Measurements from ENCODE around the gene ATG7. TPM values are rescaled to one million over a fixed set of nuclear protein-coding genes. Genes with fewer than 3 reads are reported as not detected.

Gene ATG7
- total RNA-seq, 3 donors from 2014 or later (not counting 1 experiment from before 2014, with no cell fraction given): 55.3 to 72.9 (median 68.6) TPM

DNA sequence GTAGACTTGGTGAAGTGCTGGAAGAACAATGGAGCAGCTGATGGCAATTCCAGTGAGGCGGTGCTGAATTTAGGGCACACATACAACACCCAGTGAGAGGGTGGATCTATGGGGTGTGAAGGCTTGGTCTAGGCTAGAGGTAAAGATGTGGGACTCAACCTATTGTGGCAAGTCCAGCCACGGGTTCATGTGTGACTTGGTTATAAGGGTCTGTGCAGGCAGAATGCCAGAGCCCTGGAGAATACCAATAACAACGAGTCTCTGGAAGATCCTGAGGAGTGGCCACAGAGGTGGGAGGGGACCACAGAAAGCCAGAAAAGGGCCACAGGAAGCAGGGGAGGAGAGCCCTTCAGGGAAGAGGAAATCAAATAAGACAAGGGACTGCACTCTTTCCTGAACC, 316.6 kb downstream of the ATG7 start:
- H3K27me3 ChIP-seq (ENCODE audit: control insufficient read depth, insufficient read depth, low read length): no peaks in the 10 kb centered on the region
- peak overlapping the region; percentile 34 to 86 for H3K27ac Mint-ChIP-seq
- peaks cover 19% of the 10 kb centered on the region for H3K4me1 ChIP-seq (ENCODE audit: control insufficient read depth, insufficient read depth, low read length)
- intact Hi-C loops (cut with micrococcal nuclease): no loop called here
- DNase-seq (no peak), ATAC-seq (no peak)
- no peaks in the 10 kb centered on the region for H3K36me3 ChIP-seq (ENCODE audit: control insufficient read depth, insufficient read depth, low read length)
- no peak overlapping the region for H3K4me3 ChIP-seq (ENCODE audit: low read length)
- no peaks in the 10 kb centered on the region for H3K9me3 ChIP-seq (ENCODE audit: control insufficient read depth, insufficient read depth, low read length)
- H3K36me3 Mint-ChIP-seq: no peaks in the 10 kb centered on the region
- H3K9me3 Mint-ChIP-seq: no peaks in the 10 kb centered on the region
- peaks cover 90% of the 10 kb centered on the region in 2 donors for H3K4me1 Mint-ChIP-seq
- 61% methylated on average over 3 of the region's 3 CpGs for WGBS (ENCODE audit: insufficient coverage)
- no peak overlapping the region for H3K27ac ChIP-seq (ENCODE audit: low read length)
- H3K4me3 Mint-ChIP-seq: no peak overlapping the region
- no peaks in the 10 kb centered on the region for H3K27me3 Mint-ChIP-seq (ENCODE audit: low read depth in 2 of 2)
- TF ChIP-seq CTCF (IDR thresholded peaks at IDR 0.05): no peak

DNA sequence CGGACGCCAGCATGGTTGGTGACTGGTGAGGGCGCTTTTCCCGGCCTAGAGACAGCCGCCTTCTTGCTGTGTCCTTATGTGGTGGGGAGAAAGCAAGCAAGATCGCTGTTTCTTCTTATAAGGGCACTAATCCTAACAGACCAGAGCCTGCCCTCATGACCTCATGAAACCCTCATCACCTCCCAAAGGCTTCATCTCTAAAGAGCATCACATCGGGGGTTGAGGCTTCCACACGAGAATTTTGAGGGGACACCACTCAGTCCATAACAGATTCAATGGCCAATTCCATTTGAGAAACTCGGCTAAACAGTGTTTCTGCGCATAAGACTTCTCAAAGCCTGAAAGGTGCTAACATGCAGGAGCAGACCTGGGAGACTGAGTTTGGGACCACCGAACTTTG, 317.5 kb downstream of the ATG7 start:
- H3K4me3 ChIP-seq (ENCODE audit: low read length): no peak overlapping the region
- Mint-ChIP-seq H3K27me3 (ENCODE audit: low read depth in 2 of 2) (no peaks in the 10 kb centered on the region), H3K4me1 (peaks cover 85 to 90% of the 10 kb centered on the region in 2 donors), H3K36me3 (no peaks in the 10 kb centered on the region), H3K9me3 (no peaks in the 10 kb centered on the region), H3K4me3 (no peak overlapping the region), H3K27ac (peak overlapping the region; percentile 38 to 46)
- no peaks in the 10 kb centered on the region for H3K27me3 ChIP-seq (ENCODE audit: control insufficient read depth, insufficient read depth, low read length)
- H3K36me3 ChIP-seq (ENCODE audit: control insufficient read depth, insufficient read depth, low read length): no peaks in the 10 kb centered on the region
- no peaks in the 10 kb centered on the region for H3K9me3 ChIP-seq (ENCODE audit: control insufficient read depth, insufficient read depth, low read length)
- 88% methylated on average over 11 of the region's 11 CpGs for WGBS (ENCODE audit: insufficient coverage)
- intact Hi-C loops (cut with micrococcal nuclease): no loop called here
- H3K27ac ChIP-seq (ENCODE audit: low read length): no peak overlapping the region
- no peak for TF ChIP-seq CTCF (IDR thresholded peaks at IDR 0.05)
- ATAC-seq (no peak), DNase-seq (no peak)
- peaks cover 21% of the 10 kb centered on the region for H3K4me1 ChIP-seq (ENCODE audit: control insufficient read depth, insufficient read depth, low read length)

- Histone ChIP-seq H3K9me3 (ENCODE audit: control insufficient read depth, insufficient read depth, low read length) (no peaks in the 10 kb centered on the region), H3K27me3 (ENCODE audit: control insufficient read depth, insufficient read depth, low read length) (no peaks in the 10 kb centered on the region), H3K27ac (ENCODE audit: low read length) (no peak overlapping the region), H3K4me1 (ENCODE audit: control insufficient read depth, insufficient read depth, low read length) (peaks cover 21% of the 10 kb centered on the region), H3K36me3 (ENCODE audit: control insufficient read depth, insufficient read depth, low read length) (no peaks in the 10 kb centered on the region), H3K4me3 (ENCODE audit: low read length) (no peak overlapping the region)
- intact Hi-C loops (cut with micrococcal nuclease): no loop called here
- WGBS (ENCODE audit: insufficient coverage): 94% methylated on average over 7 of the region's 7 CpGs
- DNase-seq (no peak), ATAC-seq (no peak)
- H3K36me3 Mint-ChIP-seq: no peaks in the 10 kb centered on the region
- peaks cover 78 to 82% of the 10 kb centered on the region in 2 donors for H3K4me1 Mint-ChIP-seq
- H3K4me3 Mint-ChIP-seq: no peak overlapping the region
- peak overlapping the region; percentile 38 to 51 for H3K27ac Mint-ChIP-seq
- no peaks in the 10 kb centered on the region for H3K9me3 Mint-ChIP-seq
- no peaks in the 10 kb centered on the region for H3K27me3 Mint-ChIP-seq (ENCODE audit: low read depth in 2 of 2)
- TF ChIP-seq CTCF (IDR thresholded peaks at IDR 0.05): no peak
Observed at GRCh38 chr3:11591002-11591355, 318.8 kb downstream of the ATG7 start.

Data from natural killer cell (primary cell).